ENCODE results near the gene RRAS. TPM values are rescaled to one million over a fixed set of nuclear protein-coding genes. Genes with fewer than 3 reads are reported as not detected.

Gene RRAS
- total RNA-seq, 2 donors from 2014 or later: 4.1 to 10.4 TPM

DNA sequence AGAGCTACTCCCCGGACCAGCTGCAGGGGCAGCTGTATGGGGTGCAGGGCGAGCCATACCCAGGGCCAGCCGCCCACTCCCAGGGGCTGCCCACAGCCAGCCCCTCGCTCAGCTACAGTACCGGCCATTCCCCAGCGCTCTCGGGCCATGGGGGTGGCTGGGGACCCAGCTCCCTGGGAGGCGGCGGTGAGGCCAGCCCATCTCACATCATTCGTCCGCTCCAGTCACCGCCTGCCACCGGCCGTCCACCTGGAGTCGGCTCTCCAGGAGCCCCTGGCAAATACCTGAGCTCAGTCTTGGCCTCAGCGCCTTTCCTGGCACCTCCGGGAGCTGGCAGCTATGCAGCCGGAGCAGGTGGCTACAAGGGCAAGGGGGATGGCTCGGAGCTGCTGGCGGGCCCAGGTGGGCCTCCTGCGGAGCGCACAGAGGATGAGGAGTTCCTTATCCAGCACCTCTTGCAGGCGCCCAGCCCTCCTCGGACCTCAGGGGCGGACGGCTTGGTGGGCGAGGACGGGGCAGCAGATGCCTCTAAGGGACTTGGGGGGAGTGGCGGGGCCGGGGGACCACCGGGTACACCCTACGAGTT lies 44.0 kb downstream of the RRAS start:
- no peak for ATAC-seq
- H3K36me3 Mint-ChIP-seq: peaks cover 10% of the 10 kb centered on the region
- H3K9me3 Mint-ChIP-seq: no peaks in the 10 kb centered on the region
- no peak overlapping the region for H3K27ac Mint-ChIP-seq
- no peak for DNase-seq (ENCODE audit: low spot score)
- H3K4me3 Mint-ChIP-seq: no peak overlapping the region
- no peaks in the 10 kb centered on the region for H3K27me3 Mint-ChIP-seq
- peaks cover 31 to 33% of the 10 kb centered on the region in 2 donors for H3K4me1 Mint-ChIP-seq (ENCODE audit: low read depth in 2 of 2)

DNA sequence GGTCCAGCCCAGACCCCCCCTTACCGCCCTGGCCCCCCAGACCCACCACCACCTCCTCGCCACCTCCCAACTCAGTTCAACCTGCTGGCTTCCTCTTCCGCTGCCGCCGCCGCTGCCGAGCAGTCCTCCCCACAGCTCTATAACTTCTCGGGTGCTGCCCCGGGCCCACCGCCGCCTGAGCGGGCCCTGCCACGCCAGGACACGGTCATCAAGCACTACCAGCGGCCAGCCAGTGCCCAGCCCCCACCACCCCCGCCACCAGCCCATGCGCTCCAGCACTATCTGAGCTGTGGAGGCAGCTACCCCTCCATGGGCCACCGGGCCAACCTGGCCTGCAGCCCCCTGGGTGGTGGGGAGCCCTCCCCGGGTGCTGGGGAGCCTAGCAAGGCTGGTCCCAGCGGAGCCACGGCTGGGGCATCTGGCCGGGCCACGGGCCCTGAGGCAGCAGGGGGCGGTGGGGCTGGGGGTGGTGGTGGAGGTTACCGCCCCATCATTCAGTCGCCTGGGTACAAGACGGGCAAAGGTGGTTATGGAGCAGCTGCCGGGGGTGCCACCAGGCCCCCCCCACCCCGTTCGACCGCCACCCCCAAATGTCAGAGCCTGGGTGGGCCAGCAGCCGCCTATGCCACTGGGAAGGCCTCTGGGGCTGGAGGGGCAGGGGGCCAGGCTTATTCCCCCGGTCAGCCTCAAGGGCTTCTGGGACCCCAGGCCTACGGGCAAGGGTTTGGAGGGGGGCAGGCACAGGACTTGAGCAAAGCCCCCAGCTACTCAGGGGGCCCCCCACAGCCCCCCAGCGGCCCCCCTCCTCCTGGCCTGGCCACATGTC lies 44.7 kb downstream of the RRAS start:
- peaks cover 29 to 31% of the 10 kb centered on the region in 2 donors for H3K4me1 Mint-ChIP-seq (ENCODE audit: low read depth in 2 of 2)
- H3K9me3 Mint-ChIP-seq: no peaks in the 10 kb centered on the region
- no peak for ATAC-seq
- DNase-seq (ENCODE audit: low spot score): no peak
- H3K36me3 Mint-ChIP-seq: peaks cover 10% of the 10 kb centered on the region
- peak overlapping the region; percentile 94 for H3K4me3 Mint-ChIP-seq
- no peak overlapping the region for H3K27ac Mint-ChIP-seq
- no peaks in the 10 kb centered on the region for H3K27me3 Mint-ChIP-seq

DNA sequence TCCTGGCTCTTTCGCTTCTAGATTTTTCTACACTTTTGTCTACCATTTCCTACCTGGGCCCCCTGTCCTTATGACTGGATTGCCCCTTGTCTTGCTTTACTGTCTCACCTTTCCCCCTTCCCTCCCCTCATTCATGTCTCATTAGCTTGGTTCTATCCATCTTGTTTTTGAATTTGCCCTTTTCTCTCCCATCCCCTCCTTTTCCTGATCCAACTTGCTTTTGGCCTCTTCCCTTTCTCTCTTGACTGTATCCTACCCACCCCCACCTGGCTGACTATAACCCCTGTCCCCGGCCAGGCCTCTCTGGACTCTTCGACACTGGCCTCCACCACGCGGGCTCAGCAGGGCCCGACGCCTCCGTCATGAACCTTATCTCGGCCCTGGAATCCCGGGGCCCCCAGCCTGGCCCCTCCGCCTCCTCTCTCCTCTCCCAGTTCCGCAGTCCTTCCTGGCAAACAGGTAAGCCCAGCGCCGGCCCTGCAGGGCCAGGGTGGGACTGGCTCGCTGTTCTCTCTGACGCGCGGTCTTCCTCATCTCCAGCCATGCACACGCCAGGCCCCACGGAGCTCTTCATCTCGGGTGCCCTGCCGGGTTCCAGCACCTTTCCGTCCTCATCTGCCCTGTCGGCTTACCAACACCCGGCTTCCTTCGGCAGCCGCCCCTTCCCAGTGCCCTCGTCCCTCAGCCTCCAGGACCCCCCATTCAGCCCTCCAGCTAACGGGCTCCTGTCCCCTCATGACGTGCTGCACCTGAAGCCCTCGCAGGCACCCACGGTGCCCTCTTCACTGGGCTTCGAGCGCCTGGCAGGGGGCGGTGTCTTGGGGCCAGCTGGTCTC lies 45.6 kb downstream of the RRAS start:
- Mint-ChIP-seq H3K36me3 (peaks cover 10% of the 10 kb centered on the region), H3K4me1 (ENCODE audit: low read depth in 2 of 2) (peaks cover 23 to 32% of the 10 kb centered on the region in 2 donors), H3K27me3 (no peaks in the 10 kb centered on the region), H3K9me3 (no peaks in the 10 kb centered on the region), H3K4me3 (peak overlapping the region; percentile 94), H3K27ac (peak overlapping the region; percentile 86 to 88)
- DNase-seq (ENCODE audit: low spot score) (no peak), ATAC-seq (no peak)

DNA sequence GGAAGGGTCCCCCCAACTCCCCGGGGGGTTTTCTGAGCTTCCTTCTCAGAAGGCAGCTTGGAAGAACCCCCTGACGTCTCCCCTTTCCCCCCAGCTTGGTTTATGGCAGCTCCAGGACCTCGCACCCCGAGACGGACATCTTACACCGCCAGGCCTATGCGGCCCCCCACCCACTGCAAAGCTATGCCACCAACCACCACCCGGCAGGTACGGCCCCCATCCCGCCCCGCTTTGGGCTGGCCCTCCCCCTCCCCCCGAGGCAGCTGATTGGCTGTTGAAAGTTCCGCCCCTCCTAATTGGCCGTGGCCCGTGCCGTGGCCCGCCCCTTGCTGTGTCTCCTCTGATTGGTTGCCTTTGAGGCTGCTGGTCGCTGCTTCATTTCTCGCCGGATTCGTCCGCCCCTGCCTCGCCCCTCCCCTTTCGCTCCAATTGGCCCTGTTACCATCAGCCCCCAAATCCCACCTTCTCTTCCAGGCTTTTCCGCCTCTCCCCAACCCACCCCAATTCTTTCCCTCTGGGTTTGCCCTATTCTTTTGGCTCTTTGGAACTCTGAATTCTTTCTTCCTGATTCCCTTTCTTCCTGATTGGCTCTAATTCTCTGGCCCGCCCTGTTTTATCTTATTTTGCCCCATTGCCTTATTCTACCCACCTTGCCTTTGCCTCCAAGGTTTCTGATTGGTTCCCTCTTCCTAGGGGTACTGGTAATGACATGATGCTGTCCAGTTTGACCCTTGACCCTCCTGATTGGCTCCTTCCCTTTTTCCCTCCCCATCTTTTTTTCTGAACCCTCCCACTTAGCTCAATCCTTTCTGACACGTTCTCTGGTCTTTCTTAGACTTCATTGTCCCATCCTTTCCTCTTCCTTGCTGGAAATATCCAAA lies 46.5 kb downstream of the RRAS start:
- H3K4me1 Mint-ChIP-seq (ENCODE audit: low read depth in 2 of 2): peaks cover 29 to 35% of the 10 kb centered on the region in 2 donors
- H3K9me3 Mint-ChIP-seq: no peaks in the 10 kb centered on the region
- H3K27me3 Mint-ChIP-seq: no peaks in the 10 kb centered on the region
- ATAC-seq (peak; percentile 71 to 82), DNase-seq (ENCODE audit: low spot score) (peak; percentile 94)
- H3K36me3 Mint-ChIP-seq: peaks cover 10% of the 10 kb centered on the region
- peak overlapping the region; percentile 94 for H3K4me3 Mint-ChIP-seq
- H3K27ac Mint-ChIP-seq: peak overlapping the region; percentile 86 to 88

DNA sequence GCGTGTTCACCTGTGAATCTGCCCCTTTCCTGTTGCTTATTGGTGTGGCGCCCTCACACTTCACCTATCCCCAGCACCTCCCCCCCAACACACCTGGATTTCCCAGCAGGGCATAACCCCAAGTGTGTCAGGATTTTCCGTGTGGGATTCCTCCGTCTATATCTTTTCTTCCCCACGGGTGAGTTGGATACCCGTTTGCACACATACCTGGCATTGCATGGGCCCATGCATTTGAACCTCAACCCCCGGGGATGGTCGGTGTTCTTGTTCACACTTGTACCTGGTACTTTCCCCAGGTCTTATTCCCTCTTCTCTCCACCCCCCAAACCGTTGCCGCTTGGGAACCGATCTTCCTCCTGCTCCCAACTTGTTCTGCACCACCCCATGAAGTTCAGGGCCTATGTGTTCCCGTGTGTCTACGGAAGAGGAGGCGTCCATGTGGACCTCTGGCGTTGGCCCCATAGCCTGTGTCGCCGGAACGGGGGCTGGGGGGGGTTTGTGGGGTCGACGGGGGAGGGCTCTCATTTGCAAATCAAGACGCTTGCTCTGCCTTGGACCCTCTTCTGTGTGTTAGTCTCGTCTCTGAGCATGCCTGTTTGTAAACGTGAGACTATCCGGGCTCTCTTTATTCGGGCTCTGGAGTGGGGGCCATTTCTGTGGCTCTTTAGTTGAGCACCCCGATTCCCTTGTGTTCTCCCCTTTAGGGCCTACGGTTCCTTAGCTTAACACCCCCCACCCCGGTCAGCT lies 47.3 kb downstream of the RRAS start:
- H3K36me3 Mint-ChIP-seq: peaks cover 10% of the 10 kb centered on the region
- peaks cover 29 to 35% of the 10 kb centered on the region in 2 donors for H3K4me1 Mint-ChIP-seq (ENCODE audit: low read depth in 2 of 2)
- H3K27ac Mint-ChIP-seq: peak overlapping the region; percentile 86 to 88
- ATAC-seq (no peak), DNase-seq (ENCODE audit: low spot score) (no peak)
- no peaks in the 10 kb centered on the region for H3K9me3 Mint-ChIP-seq
- no peaks in the 10 kb centered on the region for H3K27me3 Mint-ChIP-seq
- peak overlapping the region; percentile 94 for H3K4me3 Mint-ChIP-seq

DNA sequence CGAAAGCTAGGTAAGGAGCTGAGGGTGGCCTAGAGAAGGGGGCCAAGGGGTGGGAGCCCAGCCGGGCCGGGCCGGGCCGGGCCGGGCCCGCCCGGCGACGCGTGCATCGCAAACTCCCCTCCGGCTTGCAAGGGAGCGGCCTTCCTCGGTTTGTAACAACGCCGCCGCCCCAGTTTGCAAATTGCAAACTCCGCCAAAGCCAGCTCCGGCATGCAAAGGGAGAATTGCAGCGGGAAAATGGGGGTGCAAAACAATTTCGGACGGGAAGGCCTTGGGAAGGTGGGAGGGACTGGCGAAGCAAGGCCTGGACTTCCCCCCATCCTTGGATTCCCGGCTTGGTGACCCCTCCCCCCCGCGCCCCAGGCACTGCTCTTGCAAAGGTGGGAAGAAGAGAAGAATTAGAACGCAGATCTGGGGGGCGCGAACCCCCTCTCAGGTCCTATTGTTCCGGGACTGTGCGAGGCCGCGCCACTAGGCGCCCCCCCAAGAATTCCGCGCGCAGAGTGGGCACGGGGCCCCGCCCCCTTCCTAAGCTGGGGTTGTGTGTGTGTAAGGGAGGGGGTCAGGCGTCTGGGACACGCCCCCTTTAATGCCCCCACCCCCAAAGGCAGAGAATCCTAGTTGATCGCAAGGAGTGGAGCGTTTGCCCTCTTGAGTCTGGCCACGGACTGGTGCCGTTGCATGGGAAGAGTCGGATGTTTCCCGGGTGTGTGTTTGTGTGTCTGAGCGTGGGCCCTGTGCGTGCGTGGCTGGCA lies 48.0 kb downstream of the RRAS start:
- DNase-seq (ENCODE audit: low spot score) (no peak), ATAC-seq (no peak)
- Mint-ChIP-seq H3K4me3 (peak overlapping the region; percentile 94), H3K9me3 (no peaks in the 10 kb centered on the region), H3K27ac (peak overlapping the region; percentile 86 to 88), H3K36me3 (peaks cover 10% of the 10 kb centered on the region), H3K4me1 (ENCODE audit: low read depth in 2 of 2) (peaks cover 29 to 35% of the 10 kb centered on the region in 2 donors), H3K27me3 (no peaks in the 10 kb centered on the region)

DNA sequence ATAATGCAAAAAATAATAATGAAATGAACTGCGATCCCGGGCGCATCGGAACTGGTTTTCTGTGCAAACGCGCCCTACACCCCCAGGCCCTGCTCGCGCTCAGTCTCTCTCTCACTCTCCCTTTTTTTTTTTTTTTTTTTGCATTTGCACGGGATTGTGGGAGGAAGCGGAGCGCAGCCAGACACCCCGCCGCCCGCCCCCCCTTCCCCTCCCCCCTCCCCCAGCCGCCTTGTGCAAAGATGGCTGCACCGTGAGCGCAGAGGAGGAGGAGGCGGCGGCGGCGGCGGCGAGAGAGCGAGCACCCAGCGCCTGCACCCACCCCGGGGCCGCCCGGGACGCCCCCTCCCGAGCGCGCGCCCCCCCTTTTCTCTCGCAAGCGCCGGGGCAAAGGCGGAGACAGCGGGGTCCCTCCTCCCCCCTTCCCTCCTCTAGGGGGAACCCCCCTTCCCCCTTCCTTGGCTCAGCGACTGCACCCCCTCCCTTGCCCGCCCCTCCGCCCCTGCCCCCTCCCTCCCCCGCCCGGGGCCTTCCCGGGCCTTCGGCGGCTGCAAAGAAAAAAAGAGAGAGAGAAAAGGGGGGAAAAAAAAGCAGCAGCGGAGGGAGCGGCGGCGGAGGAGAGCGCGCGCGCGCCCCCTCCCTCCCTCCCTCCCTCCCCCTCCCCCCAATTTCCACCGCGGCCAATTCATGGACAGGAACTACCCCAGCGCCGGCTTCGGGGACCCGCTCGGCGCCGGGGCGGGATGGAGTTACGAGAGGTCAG lies 48.8 kb downstream of the RRAS start, which contains the start of gene PRR12:
Gene PRR12 (plus strand): TSS at position 212 of the 760 bp plus-strand sequence. CDS start 473 bp downstream, at position 685.
- DNase-seq (ENCODE audit: low spot score): peak; percentile 85
- ATAC-seq: peak; percentile 35 to 48

DNA sequence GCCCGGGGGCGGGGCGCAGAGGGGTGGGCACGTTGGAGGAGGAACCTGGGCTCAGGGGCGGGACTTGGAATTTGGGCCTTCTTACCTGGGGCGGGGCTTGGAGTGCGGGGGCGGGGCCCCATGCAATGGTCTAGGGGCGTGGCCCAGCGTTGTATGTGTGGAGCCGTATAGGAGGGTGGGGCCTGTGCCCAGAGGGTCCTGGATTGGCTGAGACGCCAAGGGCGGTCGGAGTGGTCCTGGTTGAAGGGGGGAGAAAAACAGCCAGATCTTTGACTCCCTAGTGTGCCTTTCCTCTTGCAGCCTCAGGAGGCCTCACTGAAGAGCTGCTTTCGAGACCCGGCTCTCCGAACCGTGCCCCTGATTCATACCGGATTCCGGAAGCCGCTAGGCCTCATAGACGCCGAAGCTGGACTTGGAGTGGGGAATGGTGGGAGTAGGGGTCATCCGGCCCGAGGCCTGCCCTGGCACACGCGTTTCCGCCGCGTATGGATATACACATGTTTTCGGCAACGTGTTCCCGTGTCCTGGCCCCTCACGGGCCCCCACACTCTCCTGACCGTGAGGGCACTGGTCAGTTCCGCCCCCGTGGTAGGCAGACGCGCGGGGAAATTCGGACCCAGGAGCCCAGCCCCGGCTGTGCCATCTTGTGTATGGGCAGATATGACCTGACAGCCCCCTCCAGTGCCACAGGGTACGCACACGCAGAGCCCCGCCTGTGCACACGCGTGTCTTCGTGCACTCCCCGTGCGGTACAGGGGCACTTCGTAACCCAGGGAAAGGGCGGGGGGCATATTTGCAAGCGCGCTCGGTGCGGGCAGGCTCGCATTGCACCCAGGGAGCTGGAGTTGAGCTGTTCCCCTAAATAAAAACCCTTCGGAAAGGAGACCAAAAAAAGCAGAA lies 49.6 kb downstream of the RRAS start:
- Mint-ChIP-seq H3K27me3 (no peaks in the 10 kb centered on the region), H3K4me3 (peak overlapping the region; percentile 94), H3K9me3 (no peaks in the 10 kb centered on the region), H3K4me1 (ENCODE audit: low read depth in 2 of 2) (peaks cover 29 to 35% of the 10 kb centered on the region in 2 donors), H3K36me3 (peaks cover 10% of the 10 kb centered on the region), H3K27ac (peak overlapping the region; percentile 73 to 82)
- DNase-seq (ENCODE audit: low spot score) (peak; percentile 94), ATAC-seq (peak; percentile 91 to 92)

More for the DNA sequence above, 48.8 kb downstream of the RRAS start, which contains the start of gene PRR12:
- H3K4me1 Mint-ChIP-seq (ENCODE audit: low read depth in 2 of 2): peaks cover 29 to 35% of the 10 kb centered on the region in 2 donors
- peak within 1 kb of the TSS; percentile 94 for H3K4me3 Mint-ChIP-seq
- H3K27me3 Mint-ChIP-seq: no peaks in the 10 kb centered on the region
- H3K9me3 Mint-ChIP-seq: no peaks in the 10 kb centered on the region
- peak within 1 kb of the TSS; percentile 86 to 88 for H3K27ac Mint-ChIP-seq
- peaks cover 10% of the 10 kb centered on the region for H3K36me3 Mint-ChIP-seq

DNA sequence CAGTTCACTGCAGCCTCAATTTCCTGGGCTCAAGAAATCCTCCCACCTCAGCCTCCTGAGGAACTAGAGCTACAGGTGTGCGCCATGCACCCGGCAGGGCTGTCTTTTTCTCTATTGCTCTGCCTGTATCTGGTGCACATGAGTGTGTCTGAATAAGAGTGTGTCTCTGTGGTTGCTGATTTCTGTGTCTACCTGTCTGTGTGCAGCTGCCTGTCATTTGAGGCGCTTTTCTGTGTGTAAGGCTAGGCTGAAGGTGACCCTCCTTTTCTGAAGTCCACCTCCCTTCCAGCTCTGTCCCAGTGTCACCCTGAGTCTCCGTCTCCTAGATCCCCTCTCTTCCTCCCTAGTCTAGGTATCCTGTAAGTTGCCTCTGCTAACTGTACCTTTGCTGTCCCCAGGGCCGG lies 50.4 kb downstream of the RRAS start:
- Mint-ChIP-seq H3K4me1 (ENCODE audit: low read depth in 2 of 2) (peaks cover 27 to 33% of the 10 kb centered on the region in 2 donors), H3K4me3 (no peak overlapping the region), H3K27ac (no peak overlapping the region), H3K9me3 (no peaks in the 10 kb centered on the region), H3K36me3 (peaks cover 10% of the 10 kb centered on the region), H3K27me3 (no peaks in the 10 kb centered on the region)
- ATAC-seq (no peak), DNase-seq (ENCODE audit: low spot score) (no peak)

DNA sequence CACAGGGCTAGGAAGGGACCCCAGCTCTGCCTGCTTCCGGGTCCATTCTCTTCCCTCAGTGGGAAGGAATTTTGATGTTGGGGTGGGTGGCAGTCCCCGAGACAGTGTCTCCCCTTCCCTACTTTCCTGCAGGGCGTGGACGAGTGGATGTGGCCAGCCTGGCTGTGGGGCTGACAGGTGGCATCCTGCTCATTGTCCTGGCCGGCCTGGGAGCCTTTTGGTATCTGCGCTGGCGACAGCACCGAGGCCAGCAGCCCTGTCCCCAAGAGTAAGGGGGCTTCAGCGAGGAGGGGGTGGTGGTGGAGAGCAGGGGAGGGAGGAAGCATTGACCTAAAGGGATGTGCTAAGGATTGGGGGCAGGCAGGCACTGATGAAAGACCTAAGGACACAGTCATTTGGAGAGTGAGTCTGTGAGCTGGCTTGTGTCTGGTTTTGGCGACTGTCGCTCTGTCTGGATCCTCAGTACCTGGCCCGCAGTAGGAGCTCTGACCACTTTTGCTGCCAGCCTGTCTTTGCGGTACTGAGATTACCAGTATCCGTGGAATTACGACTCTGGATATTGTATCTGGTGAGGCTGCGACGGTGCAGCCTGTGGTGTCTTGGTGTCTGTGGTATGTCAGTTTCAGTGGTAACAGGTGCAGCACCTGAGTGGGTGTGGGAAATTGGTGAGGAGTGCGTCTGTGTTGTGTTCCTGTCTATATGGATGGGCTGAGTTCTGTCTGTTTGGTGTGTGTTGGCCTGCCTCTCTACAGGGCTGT lies 51.4 kb downstream of the RRAS start:
- DNase-seq (ENCODE audit: low spot score) (no peak), ATAC-seq (no peak)
- Mint-ChIP-seq H3K27ac (peak overlapping the region in 1 of 2 donors; percentile 4), H3K9me3 (no peaks in the 10 kb centered on the region), H3K27me3 (no peaks in the 10 kb centered on the region), H3K4me3 (no peak overlapping the region), H3K4me1 (ENCODE audit: low read depth in 2 of 2) (peaks cover 17 to 25% of the 10 kb centered on the region in 2 donors), H3K36me3 (peaks cover 2% of the 10 kb centered on the region)
